Smooth muscle cell (in vitro differentiated cells): ENCODE data around the gene RBBP8NL. TPM values are rescaled to one million over a fixed set of nuclear protein-coding genes. Genes with fewer than 3 reads are reported as not detected.
"Not testable (repeated sequence)": the region's sequence is repeated elsewhere in the genome, so short reads cannot be mapped to it uniquely, and the experiment has no call there.

Experiments used
- DNase-seq: peaks from one replicate; lab custom pipeline; 2025; ENCODE audit not compliant: unreplicated experiment; lab: John Stamatoyannopoulos, UW
- H2AFZ ChIP-seq: fragments of 200-600 bp; sonication (generic); 2 replicates; pipeline ENCODE4 v1.6.0; 2016; ENCODE audit warnings: antibody characterized with exemption, low read depth, mild to moderate bottlenecking
- H3F3A ChIP-seq: fragments of 200-600 bp; sonication (generic); 2 replicates; pipeline ENCODE4 v1.6.0; 2017; ENCODE audit warnings: antibody characterized with exemption, low read depth
- H3K27ac ChIP-seq: fragments of 200-600 bp; sonication (generic); 2 replicates; pipeline ENCODE4 v1.5.1; 2016; ENCODE audit warnings: low read depth, mild to moderate bottlenecking
- H3K27me3 ChIP-seq: fragments of 200-600 bp; sonication (generic); 2 replicates; pipeline ENCODE4 v1.6.1; 2016; ENCODE audit warnings: low read depth, mild to moderate bottlenecking
- H3K36me3 ChIP-seq: fragments of 200-600 bp; sonication (generic); 2 replicates; pipeline ENCODE4 v1.5.1; 2016; ENCODE audit warnings: low read depth
- H3K4me1 ChIP-seq: fragments of 200-600 bp; sonication (generic); 2 replicates; pipeline ENCODE4 v1.5.1; 2016; ENCODE audit warnings: low read depth
- H3K4me2 ChIP-seq: fragments of 200-600 bp; sonication (generic); 2 replicates; pipeline ENCODE4 v1.6.0; 2016; ENCODE audit warnings: mild to moderate bottlenecking
- H3K4me3 ChIP-seq: fragments of 200-600 bp; sonication (generic); 2 replicates; pipeline ENCODE4 v1.5.1; 2016; ENCODE audit warnings: mild to moderate bottlenecking
- H3K79me2 ChIP-seq: fragments of 200-600 bp; sonication (generic); 2 replicates; pipeline ENCODE4 v1.6.0; 2016; ENCODE audit warnings: low read depth, mild to moderate bottlenecking
- H3K9ac ChIP-seq: fragments of 200-600 bp; sonication (generic); 2 replicates; pipeline ENCODE4 v1.6.0; 2016; ENCODE audit warnings: low read depth
- H3K9me3 ChIP-seq: fragments of 200-600 bp; sonication (generic); replicated peaks from 2 replicates; pipeline ENCODE4 v1.5.1; 2016; ENCODE audit warnings: low read depth
- H4K20me1 ChIP-seq: fragments of 200-600 bp; sonication (generic); 2 replicates; pipeline ENCODE4 v1.6.0; 2016; ENCODE audit warnings: low read depth
- CTCF ChIP-seq: fragments of 200-600 bp; sonication (generic); IDR thresholded peaks from 2 replicates; pipeline ENCODE4 v1.5.1; 2017; ENCODE audit warnings: borderline replicate concordance, mild to moderate bottlenecking, antibody characterized with exemption; ENCODE audit not compliant: insufficient read depth, poor library complexity, severe bottlenecking
- WGBS: methylation state at CpG from one replicate; pipeline ENCODE4 v1.1.7; 2016; ENCODE audit warnings: low lambda C conversion rate; 5-methylcytosine and 5-hydroxymethylcytosine counted together
- polyA plus RNA-seq: library from polyadenylated mRNA; unstranded; fragments of >200 nt; fragmentation: Nextera tagmentation; extraction: Ambion mirVana; gene quantifications from 2 replicates; pipeline ENCODE4 v1.2.1, GENCODE V29; 2016
- total RNA-seq: library from RNA; depleted of rRNA; stranded (reverse); fragments of >200 nt; gene quantifications from 2 replicates; pipeline ENCODE4 v1.2.3, GENCODE V29; 2014

Gene RBBP8NL
- total and polyA plus RNA-seq, 2 experiments from 2014 or later: 0.40 TPM; not detected in 1

GRCh38 chr20:62426699-62427131, 624 bp downstream of the RBBP8NL start:
- no peaks in the 10 kb centered on the region for H4K20me1 ChIP-seq
- H3F3A ChIP-seq: no peaks in the 10 kb centered on the region
- H3K27ac ChIP-seq: no peak overlapping the region
- H3K9me3 ChIP-seq: no peaks in the 10 kb centered on the region
- H3K4me2 ChIP-seq: peak overlapping the region; percentile 68
- DNase-seq: no peak
- no peak overlapping the region for H2AFZ ChIP-seq
- no peak overlapping the region for H3K9ac ChIP-seq
- peak overlapping the region; percentile 9 for H3K4me3 ChIP-seq
- no peak for TF ChIP-seq CTCF
- WGBS: 63% methylated on average over 21 of the region's 22 CpGs
- H3K27me3 ChIP-seq: no peaks in the 10 kb centered on the region
- peaks cover 3% of the 10 kb centered on the region for H3K4me1 ChIP-seq
- H3K79me2 ChIP-seq: no peaks in the 10 kb centered on the region
- H3K36me3 ChIP-seq: no peaks in the 10 kb centered on the region

GRCh38 chr20:62426059-62426348, 1.3 kb downstream of the RBBP8NL start:
- H3K27me3 ChIP-seq, H4K20me1 ChIP-seq, DNase-seq, H3K36me3 ChIP-seq, H3K4me2 ChIP-seq, H3K79me2 ChIP-seq, H3K27ac ChIP-seq, H3K4me3 ChIP-seq, H3K9ac ChIP-seq, H3K9me3 ChIP-seq, H2AFZ ChIP-seq, H3F3A ChIP-seq, H3K4me1 ChIP-seq: not testable (repeated sequence)
- 100% methylated on average over 4 of the region's 4 CpGs for WGBS

- H3K36me3 ChIP-seq: no peaks in the 10 kb centered on the region
- no peak overlapping the region for H3K9ac ChIP-seq
- H2AFZ ChIP-seq: no peak overlapping the region
- no peaks in the 10 kb centered on the region for H3K9me3 ChIP-seq
- H3K4me2 ChIP-seq: no peak overlapping the region
- WGBS: 91% methylated on average over 21 of the region's 21 CpGs
- H3K79me2 ChIP-seq: no peaks in the 10 kb centered on the region
- H3K4me3 ChIP-seq: no peak overlapping the region
- peaks cover 3% of the 10 kb centered on the region for H3K4me1 ChIP-seq
- no peaks in the 10 kb centered on the region for H3K27me3 ChIP-seq
- H3K27ac ChIP-seq: no peak overlapping the region
- no peaks in the 10 kb centered on the region for H3F3A ChIP-seq
- no peak for TF ChIP-seq CTCF
- no peaks in the 10 kb centered on the region for H4K20me1 ChIP-seq
- no peak for DNase-seq
Observed at GRCh38 chr20:62425281-62426058, 1.9 kb downstream of the RBBP8NL start.

GRCh38 chr20:62424249-62425107, 2.9 kb downstream of the RBBP8NL start:
- Histone ChIP-seq H3K79me2 (no peaks in the 10 kb centered on the region), H3K27me3 (no peaks in the 10 kb centered on the region), H3K4me2 (no peak overlapping the region), H3K36me3 (no peaks in the 10 kb centered on the region), H3K4me3 (no peak overlapping the region), H3K27ac (no peak overlapping the region), H3F3A (no peaks in the 10 kb centered on the region), H3K4me1 (peaks cover 3% of the 10 kb centered on the region), H2AFZ (no peak overlapping the region), H4K20me1 (no peaks in the 10 kb centered on the region), H3K9ac (no peak overlapping the region), H3K9me3 (no peaks in the 10 kb centered on the region)
- DNase-seq: no peak
- no peak for TF ChIP-seq CTCF
- WGBS: 75% methylated on average over 20 of the region's 23 CpGs
